GM21737 (cell line): Measurements from ENCODE around the gene TRAPPC4.

Experiments used
- ATAC-seq: cut with Tn5 transposase; IDR thresholded peaks from one replicate; pipeline ENCODE4 v1.9.1; 2021; ENCODE audit warnings: mild to moderate bottlenecking, moderate library complexity; ENCODE audit not compliant: unreplicated experiment

TRAPPC4 gene

DNA sequence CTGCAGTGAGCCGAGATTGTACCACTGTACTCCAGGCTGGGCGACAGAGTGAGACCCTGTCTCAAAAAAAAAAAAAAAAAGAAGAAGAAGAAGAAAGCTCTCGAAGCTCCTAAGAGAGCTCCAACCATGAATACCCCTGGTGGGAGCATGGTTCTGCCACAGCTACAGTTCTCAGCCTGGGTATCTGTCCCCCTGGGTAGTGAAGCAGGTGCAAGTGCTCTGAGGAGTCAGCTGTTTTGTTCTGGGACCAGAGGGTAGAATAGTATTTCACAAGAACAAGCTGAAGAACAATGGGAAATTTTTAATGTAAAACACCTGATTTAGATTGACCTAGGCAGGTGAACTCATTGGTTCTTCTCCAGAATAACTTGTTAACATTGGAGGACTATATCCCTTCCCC lies 42.7 kb downstream of the TRAPPC4 start:
- no peak for ATAC-seq

DNA sequence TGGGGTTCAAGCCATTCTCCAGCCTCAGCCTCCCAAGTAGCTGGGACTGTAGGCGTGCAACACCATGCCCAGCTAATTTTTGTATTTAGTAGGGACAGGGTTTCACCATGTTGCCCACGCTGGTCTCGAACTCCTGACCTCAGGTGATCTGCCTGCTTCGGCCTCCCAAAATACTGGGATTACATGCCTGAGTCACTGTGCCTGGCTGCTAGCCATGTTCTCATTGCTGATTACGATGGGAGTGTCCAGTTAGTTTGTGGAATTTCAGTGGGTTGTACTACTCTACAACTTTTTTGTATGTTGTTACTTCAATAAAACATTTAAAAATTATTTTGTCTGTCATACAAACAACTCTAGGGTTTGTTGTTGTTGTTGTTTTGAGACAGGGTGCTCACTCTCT lies 44.2 kb downstream of the TRAPPC4 start:
- no peak for ATAC-seq

DNA sequence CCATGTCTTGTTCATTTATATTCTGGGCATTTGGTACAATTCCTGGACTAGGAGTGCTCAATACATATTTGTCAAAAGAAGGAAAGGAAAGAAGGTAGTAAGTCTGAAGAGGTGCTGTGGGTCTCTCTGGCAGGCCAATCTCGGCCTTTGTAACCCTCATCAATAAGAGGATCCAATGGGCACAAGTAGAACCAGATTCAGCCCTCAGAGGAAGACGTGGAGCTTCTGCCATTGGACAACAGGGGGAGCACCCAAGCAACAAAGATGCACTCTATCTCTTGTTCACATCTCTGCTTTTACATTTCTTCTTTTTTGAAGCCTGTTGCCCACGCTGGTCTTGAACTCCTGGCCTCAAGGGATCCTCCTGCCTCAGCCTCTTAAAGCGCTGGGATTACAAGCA lies 46.8 kb downstream of the TRAPPC4 start:
- ATAC-seq, result no peak

DNA sequence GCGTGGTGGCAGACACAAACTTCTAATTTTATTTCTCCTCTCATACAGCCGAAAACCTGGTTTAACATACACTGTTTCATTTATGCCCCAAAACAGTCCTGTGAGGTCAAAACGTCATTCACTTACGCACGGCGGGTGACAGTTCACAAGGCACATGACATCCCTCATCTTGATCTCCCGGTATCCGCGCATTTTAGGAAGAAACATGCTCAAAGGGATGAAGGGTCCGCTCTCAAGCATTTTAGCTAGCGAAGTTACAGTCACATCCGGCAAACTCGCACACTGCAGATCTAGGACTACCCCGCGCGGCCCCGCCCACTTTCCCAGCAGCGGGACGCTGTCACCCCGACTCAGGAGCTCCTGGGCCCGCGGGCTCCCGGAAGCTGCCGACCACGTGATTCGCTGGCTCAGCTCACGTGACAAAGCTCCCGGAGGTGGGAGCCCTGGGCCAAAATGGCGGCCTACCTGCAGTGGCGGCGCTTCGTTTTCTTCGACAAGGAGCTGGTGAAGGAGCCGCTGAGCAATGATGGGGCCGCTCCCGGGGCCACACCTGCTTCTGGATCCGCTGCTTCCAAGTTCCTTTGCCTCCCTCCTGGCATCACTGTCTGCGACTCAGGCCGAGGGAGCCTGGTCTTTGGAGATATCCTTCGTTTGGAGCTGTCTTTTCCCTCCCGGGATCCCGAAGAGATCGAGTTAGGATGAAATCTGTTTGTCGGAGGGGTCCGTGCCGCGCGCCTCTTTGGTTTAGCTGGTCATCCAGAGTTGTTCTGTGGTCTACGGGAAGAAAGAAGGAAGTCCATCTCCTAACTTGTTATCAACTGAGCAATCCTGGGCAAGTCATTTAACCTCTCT lies 49.0 kb downstream of the TRAPPC4 start, which contains the start of gene VPS11:
Gene VPS11, plus strand, starts transcription at position 448 of the 852 bp plus-strand sequence. Its CDS starts 6 bp downstream, at position 454.
- ATAC-seq, result peak; percentile 89
